K562 (cell line): Measurements from ENCODE around the gene NAP1L1. TPM values are rescaled to one million over a fixed set of nuclear protein-coding genes. Genes with fewer than 3 reads are reported as not detected.
A peak's percentile ranks its signal among the peaks of the same experiment; 100 is the strongest.

Experiments used
- BHLHE40 ChIP-seq: IDR thresholded peaks from 2 replicates; pipeline ENCODE4 v1.6.1; 2011; ENCODE audit warnings: low read length, improper control_type of control experiment
- CREB1 ChIP-seq, 2 experiments: sonication (generic) in 1 of 2; formaldehyde crosslinking in 1 of 2; IDR thresholded peaks; 2 replicates each; pipeline versions ENCODE4 v1.6.1 to v1.8.0; 2012 to 2022; ENCODE audit warnings: inconsistent platforms in 1 of 2, mild to moderate bottlenecking in 1 of 2, missing genetic modification reagents in 1 of 2, moderate library complexity in 1 of 2
- EZH2 ChIP-seq: IDR thresholded peaks from 2 replicates; pipeline ENCODE4 v1.6.1; 2012; ENCODE audit warnings: low read depth, mild to moderate bottlenecking, inconsistent platforms, low read length, borderline replicate concordance
- GATAD2A ChIP-seq: fragments of 450-650 bp; IDR thresholded peaks from 2 replicates; pipeline ENCODE4 v1.6.1; 2017
- HMG20A ChIP-seq: fragments of 450-650 bp; formaldehyde crosslinking; conservative IDR thresholded peaks from 2 replicates; pipeline ENCODE4 v1.4.0; 2020; ENCODE audit warnings: mild to moderate bottlenecking, mixed read lengths
- L3MBTL2 ChIP-seq: fragments of 450-650 bp; IDR thresholded peaks from 2 replicates; pipeline ENCODE4 v1.6.1; 2016; ENCODE audit warnings: mild to moderate bottlenecking, moderate library complexity
- NCOR1 ChIP-seq: fragments of 450-650 bp; IDR thresholded peaks from 2 replicates; pipeline ENCODE4 v1.6.1; 2016; ENCODE audit warnings: mild to moderate bottlenecking, moderate library complexity
- NFE2 ChIP-seq: IDR thresholded peaks from 2 replicates; pipeline ENCODE4 v1.6.1; 2014; ENCODE audit warnings: antibody characterized with exemption, low read depth
- PRPF4 ChIP-seq: fragments of 200-400 bp; formaldehyde crosslinking; IDR thresholded peaks from one replicate; pipeline ENCODE4 v1.6.1; 2017; ENCODE audit warnings: low read length, low read depth, mild to moderate bottlenecking; ENCODE audit not compliant: insufficient read depth, poor library complexity, severe bottlenecking
- SAP30 ChIP-seq: fragments of 200-600 bp; sonication (generic); IDR thresholded peaks from 2 replicates; pipeline ENCODE4 v1.6.1; 2012; ENCODE audit warnings: borderline replicate concordance, low read depth, mild to moderate bottlenecking, moderate library complexity, low read length, control low read depth, inconsistent platforms; ENCODE audit not compliant: insufficient read depth, poor library complexity, severe bottlenecking
- TBL1XR1 ChIP-seq, 2 experiments: IDR thresholded peaks; 2 replicates each; pipeline ENCODE4 v1.6.1; 2012; ENCODE audit warnings: improper control_type of control experiment in 2 of 2, low read length in 2 of 2, mild to moderate bottlenecking in 1 of 2
- VEZF1 ChIP-seq: fragments of 200-800 bp; sonication (Bioruptor generic); IDR thresholded peaks from 2 replicates; pipeline ENCODE4 v1.6.1; 2017; ENCODE audit warnings: missing genetic modification characterization, missing compliant biosample characterization
- ZBED1 ChIP-seq: IDR thresholded peaks from 2 replicates; pipeline ENCODE4 v1.6.1; 2014
- ZBTB33 ChIP-seq: sonication (generic); formaldehyde crosslinking; IDR thresholded peaks from 2 replicates; pipeline ENCODE4 v1.8.1; 2023; ENCODE audit warnings: mild to moderate bottlenecking, missing genetic modification reagents
- ZFP91 ChIP-seq: sonication (generic); formaldehyde crosslinking; IDR thresholded peaks from 2 replicates; pipeline ENCODE4 v1.8.0; 2022; ENCODE audit warnings: mild to moderate bottlenecking, missing genetic modification reagents
- ZMIZ1 ChIP-seq, 2 experiments: fragments of 150-350 bp in 1 of 2; IDR thresholded peaks; 2 replicates each; pipeline ENCODE4 v1.6.1; 2012 to 2016; ENCODE audit warnings: low read depth in 2 of 2, low read length in 2 of 2, mild to moderate bottlenecking in 1 of 2, moderate library complexity in 1 of 2
- ZNF274 ChIP-seq: IDR thresholded peaks from 2 replicates; pipeline ENCODE4 v1.6.1; 2011; ENCODE audit warnings: low read depth, mild to moderate bottlenecking, low read length, moderate library complexity, borderline replicate concordance
- polyA plus RNA-seq, 8 experiments: library from polyadenylated mRNA; depleted of rRNA in 4 of 8; stranded (reverse) in 5 of 8; unstranded in 3 of 8; fragments of >200 nt; fragmentation: Nextera tagmentation in 2 of 8; fragmentation: Illumina TruSeq in 1 of 8; extraction: Ambion mirVana in 2 of 8; extraction: Trizol in 1 of 8; gene quantifications; 2 replicates each; pipeline versions ENCODE4 v1.2.1 to v1.2.3, GENCODE V29; 2011 to 2014; ENCODE audit warnings: inconsistent platforms in 1 of 8, missing spikeins in 1 of 8
- total RNA-seq, 7 experiments: library from RNA; depleted of rRNA in 6 of 7; stranded (reverse); fragments of >200 nt in 6 of 7; fragmentation: Illumina TruSeq in 2 of 7; extraction: Trizol in 2 of 7; gene quantifications; 2 replicates each; pipeline versions ENCODE4 v1.2.1 to v1.2.3, GENCODE V29; 2011 to 2021; ENCODE audit warnings: low replicate concordance in 1 of 7

Gene NAP1L1
- total and polyA plus RNA-seq, 9 of the 15 experiments (the other 6 are each of a cell fraction or from before 2014, with no cell fraction given): 287 to 747 (median 450) TPM

GRCh38 chr12:76031414-76032042, 53.0 kb downstream of the NAP1L1 start, which contains the start of gene PHLDA1 (continued):
- peak; percentile 54; the same call in 1 of the 2 replicates for TF ChIP-seq BHLHE40
- TF ChIP-seq NCOR1: no peak
- TF ChIP-seq SAP30: no peak
- no peak for TF ChIP-seq NFE2
- TF ChIP-seq ZBTB33: 0 out of 2 replicates have a peak, but pooled peaks have one; percentile 20
- TF ChIP-seq TBL1XR1 (IDR thresholded peaks at IDR 0.05; ENCODE audit: low read length in 2 of 2): 0 out of 4 replicates have a peak, but pooled peaks of 1 of the 2 experiments have one; percentile 7
- TF ChIP-seq VEZF1: peak; percentile 60
- 0 out of 2 replicates have a peak, but pooled peaks have one; percentile 22 for TF ChIP-seq CREB1 (IDR thresholded peaks at IDR 0.05)
- no peak for TF ChIP-seq CREB1 (CRISPR knock-in tag; IDR thresholded peaks at IDR 0.05)
- peak; percentile 66 for TF ChIP-seq L3MBTL2
- TF ChIP-seq ZMIZ1 (IDR thresholded peaks at IDR 0.05; ENCODE audit: low read depth in 2 of 2, low read length in 2 of 2): no peak
- no peak for TF ChIP-seq ZNF274
- TF ChIP-seq ZFP91 (CRISPR knock-in tag): no peak
- no peak for TF ChIP-seq HMG20A (CRISPR knock-in tag)
- no peak for TF ChIP-seq ZBED1
- TF ChIP-seq PRPF4: no peak
- TF ChIP-seq GATAD2A: no peak
- TF ChIP-seq EZH2: no peak
